Activated T-cell treated with anti-CD3 and anti-CD28 coated beads, Interleukin-2, amount 50 U/mL, for 1 hour (primary cell): ENCODE measurements around the gene CHRM5.

ENCODE experiments used
- DNase-seq: peaks from one replicate; pipeline ENCODE4 v3.0.0-alpha.2; 2020

The CHRM5 gene, protein sequence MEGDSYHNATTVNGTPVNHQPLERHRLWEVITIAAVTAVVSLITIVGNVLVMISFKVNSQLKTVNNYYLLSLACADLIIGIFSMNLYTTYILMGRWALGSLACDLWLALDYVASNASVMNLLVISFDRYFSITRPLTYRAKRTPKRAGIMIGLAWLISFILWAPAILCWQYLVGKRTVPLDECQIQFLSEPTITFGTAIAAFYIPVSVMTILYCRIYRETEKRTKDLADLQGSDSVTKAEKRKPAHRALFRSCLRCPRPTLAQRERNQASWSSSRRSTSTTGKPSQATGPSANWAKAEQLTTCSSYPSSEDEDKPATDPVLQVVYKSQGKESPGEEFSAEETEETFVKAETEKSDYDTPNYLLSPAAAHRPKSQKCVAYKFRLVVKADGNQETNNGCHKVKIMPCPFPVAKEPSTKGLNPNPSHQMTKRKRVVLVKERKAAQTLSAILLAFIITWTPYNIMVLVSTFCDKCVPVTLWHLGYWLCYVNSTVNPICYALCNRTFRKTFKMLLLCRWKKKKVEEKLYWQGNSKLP

GRCh38 chr15:33968224-33968623 lies at the start of gene CHRM5:
Gene CHRM5, plus strand, starts transcription at chr15:33968497. Its CDS starts 94,221 bp downstream, at chr15:34062718.
- no peak for DNase-seq

- no peak for DNase-seq
Observed at GRCh38 chr15:33923446-33923845, 44.9 kb upstream of the CHRM5 start.

DNA sequence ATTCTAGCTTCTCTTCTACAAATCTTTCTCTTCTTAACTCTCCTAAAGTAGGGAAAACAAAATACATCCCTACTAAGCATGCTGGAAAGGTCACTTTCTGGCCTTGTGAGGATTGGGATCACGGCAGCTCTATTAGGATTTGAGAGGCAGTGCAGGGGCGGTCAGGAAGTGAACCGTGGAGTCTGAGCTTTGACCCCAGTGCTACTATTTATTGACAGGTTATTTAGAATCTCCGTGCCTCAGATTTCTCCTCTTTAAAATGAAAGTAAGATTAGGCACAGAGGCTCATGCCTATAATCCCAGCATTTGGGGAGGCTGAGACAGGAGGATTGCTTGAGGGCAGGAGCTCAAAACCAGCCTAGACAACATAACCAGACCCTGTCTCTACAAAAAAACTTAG lies 42.0 kb upstream of the CHRM5 start:
- DNase-seq: no peak

- DNase-seq: no peak
Observed at GRCh38 chr15:33932734-33933133, 35.6 kb upstream of the CHRM5 start.

- DNase-seq: no peak
Observed at GRCh38 chr15:33934396-33934795, 33.9 kb upstream of the CHRM5 start.

DNA sequence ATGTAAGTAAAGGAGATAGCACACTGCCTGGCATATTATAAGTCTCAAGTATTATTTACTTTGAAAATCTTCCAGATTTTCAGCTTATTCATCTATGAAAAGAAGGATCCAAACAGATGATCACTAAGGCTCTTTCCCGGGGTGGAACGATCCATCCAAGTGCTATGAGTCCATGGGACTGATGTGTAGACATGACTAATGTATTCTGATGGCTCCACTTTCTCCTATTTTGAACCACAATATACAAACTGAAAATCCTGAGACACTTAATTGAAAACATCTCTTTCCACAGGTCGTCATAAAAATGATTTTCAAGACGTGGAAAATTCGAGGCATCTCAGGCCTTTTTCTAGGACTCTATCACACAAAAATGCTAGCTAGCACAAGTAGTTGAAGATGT lies 33.4 kb upstream of the CHRM5 start:
- DNase-seq: no peak

DNA sequence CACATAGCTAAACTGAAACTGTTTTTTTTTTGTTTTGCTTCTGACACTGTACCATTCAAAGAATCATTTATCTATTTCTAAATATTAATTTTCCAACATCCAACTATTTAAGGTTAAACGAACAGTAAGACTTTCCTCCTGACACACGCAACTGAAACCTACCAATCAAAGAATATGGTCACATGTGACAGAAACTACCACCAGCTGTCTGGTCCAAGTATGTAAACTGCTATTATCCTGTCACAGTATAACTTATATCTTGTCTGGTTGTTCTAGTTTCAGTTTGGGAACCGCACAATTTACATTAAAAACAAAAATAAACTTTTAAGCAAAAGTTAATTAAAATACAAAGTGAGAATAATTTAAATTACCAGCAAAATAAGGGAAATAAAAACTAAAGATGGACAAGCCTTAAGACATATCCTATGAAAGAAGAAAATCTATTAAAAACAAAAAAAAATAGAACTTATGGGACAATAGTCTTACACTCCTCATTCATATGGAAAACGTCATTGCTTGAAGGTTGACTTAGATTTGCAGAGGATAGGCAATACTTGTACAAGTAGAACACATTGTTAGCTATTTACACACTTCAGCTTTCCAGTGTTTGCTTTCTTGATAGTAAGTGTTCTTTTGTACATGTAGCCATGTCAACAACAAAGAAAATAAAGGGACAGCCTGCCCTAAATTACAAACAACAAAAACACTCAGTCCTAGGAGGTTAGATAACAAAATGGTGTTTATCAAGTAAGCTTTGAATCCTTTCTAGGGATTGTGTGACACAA lies 26.8 kb upstream of the CHRM5 start:
- DNase-seq: no peak

DNA sequence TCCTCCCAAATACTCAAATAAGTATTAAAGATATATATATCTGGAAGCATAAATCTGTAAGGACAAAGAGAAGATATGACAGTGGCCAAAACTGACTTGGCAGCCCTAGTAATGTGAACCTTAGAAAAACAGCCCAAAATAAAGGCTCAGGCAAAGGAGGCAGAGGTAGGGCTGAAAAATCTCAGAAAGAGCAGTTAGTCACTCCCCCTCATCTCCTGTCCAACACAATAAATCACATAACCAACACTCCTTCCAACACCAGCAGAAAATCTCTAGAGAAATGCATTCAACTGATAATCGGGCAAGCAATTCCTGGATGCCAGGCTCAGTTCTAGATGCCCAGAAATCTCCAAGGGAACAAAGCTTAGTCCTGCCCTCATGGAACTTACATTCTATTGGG lies 22.1 kb upstream of the CHRM5 start:
- no peak for DNase-seq

DNA sequence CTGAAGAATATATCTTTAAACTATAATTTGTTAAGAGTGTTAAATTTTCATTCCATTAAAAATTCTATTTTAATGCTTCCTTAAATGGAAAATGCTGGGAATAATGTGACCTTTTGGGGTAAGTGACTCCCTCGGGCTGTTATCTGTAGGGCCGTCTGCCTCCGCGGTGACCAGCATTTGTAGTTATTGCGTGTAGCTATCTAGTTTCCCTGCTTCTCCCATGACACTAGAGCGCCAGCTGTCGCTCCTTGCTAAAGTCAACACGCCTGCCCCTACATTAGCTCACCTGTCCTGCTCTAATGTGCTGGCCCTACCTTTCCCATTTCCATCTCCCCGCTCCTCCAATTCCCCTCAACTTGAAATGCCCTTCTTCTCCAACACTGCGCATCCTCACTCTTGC lies 12.4 kb upstream of the CHRM5 start:
- no peak for DNase-seq

DNA sequence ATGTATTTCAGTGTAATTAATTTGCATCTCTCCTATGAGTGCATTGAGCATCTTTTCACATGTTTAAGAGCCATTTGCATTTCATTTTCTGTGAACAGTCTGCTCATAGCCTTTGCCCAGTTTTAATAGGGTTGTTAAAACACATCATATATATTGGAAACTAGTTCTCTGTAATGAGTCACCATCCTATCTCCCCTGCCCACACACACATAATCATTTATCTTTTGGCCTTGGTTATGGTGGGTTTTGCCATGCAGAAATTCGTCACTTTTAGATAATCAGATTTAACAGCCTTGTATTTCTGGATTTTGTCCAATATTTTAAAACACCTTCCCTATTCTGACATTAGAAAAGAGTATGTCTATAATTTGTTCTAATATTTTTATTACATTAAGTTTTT lies 11.9 kb upstream of the CHRM5 start:
- DNase-seq: no peak

- DNase-seq: no peak
Observed at GRCh38 chr15:33959844-33960548, 8.3 kb upstream of the CHRM5 start.

DNA sequence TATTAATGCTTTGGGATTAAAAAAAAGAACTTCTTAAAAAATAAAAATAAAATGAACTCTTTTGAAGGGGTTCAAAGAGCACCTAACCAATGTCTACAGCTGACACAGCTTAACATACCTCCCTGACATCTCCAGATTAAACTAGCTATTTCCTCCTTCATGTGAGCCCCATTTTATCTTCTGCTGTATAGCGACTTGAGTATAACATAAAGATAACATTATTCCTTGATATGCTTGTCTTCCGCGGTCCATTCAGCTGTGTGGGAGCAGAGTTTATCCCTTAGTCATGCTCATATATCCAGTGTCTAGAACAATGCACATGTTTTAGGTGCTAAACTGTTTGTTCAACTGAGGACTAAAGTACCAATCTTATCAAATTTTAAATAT lies 7.8 kb upstream of the CHRM5 start:
- DNase-seq: no peak

GRCh38 chr15:33963831-33964664 lies 4.2 kb upstream of the CHRM5 start:
- DNase-seq: no peak

DNA sequence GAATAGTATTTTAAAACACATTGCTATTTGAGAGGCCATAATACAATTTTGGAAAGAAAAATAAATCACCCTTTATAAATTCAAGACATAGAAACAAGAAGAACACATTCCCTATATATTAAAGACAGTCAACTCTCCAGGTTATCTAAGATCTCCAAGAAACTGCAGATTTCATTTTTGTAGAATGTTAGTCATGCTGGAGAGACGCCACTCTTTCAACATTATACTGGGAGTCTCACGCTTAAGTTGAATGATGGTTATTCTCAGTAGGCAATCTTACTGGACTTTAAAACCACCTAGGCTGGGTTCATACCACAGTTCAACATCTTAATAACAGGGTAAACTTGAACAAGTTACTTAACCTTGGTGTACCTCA lies 3.6 kb upstream of the CHRM5 start:
- no peak for DNase-seq

DNA sequence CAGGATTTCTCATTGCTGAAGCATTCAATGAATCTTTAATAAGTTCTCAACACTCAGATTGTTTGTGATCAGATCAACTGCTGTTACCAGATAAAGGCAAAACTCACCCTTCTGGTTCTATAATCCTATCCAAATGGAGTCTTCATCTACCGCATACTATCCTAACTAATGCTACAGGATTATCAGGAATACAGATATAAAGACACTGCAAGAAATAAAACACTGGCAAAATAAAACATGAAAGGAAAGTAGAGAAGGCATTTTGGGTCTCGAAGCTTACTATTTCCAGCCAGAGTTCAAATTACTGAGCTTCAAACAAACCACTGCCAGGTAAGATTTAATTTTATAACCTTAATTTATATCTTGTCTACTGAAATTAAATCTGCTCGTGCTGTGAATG lies 524 bp downstream of the CHRM5 start:
- no peak for DNase-seq

GRCh38 chr15:33971811-33972210 lies 3.5 kb downstream of the CHRM5 start:
- DNase-seq: no peak

GRCh38 chr15:33975022-33975565 lies 6.8 kb downstream of the CHRM5 start:
- no peak for DNase-seq

GRCh38 chr15:33980159-33980558 lies 11.9 kb downstream of the CHRM5 start:
- no peak for DNase-seq

DNA sequence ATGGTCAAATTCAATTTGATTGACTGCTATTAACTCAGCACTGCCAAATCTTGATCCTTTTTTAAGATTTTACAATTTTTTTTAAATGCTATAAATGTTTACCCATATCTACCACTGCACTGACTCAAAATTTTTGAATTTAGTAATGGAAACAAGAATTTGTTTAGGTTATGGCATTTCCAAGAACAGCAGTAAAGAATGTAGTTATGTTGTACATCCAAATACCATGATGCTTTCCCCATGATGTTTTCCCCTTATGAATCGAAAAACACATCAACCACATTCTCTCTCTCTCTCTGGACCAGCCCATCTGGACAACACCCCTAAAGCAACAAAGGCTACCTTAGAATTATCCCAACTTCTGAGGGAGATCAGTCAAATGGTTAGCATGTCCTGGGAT lies 14.2 kb downstream of the CHRM5 start:
- DNase-seq: no peak

GRCh38 chr15:33985287-33985686 lies 17.0 kb downstream of the CHRM5 start:
- no peak for DNase-seq

- DNase-seq: no peak
Observed at GRCh38 chr15:33985751-33986150, 17.5 kb downstream of the CHRM5 start.

GRCh38 chr15:33987444-33987843 lies 19.1 kb downstream of the CHRM5 start:
- no peak for DNase-seq
